NCI-H2227 (cell line): ENCODE results near the gene USP26.
A peak's percentile ranks its signal among the peaks of the same experiment; 100 is the strongest.
"Not testable (repeated sequence)": the region's sequence is repeated elsewhere in the genome, so short reads cannot be mapped to it uniquely, and the experiment has no call there.

Experiments
- DNase-seq: peaks from one replicate; lab custom pipeline; 2025; ENCODE audit not compliant: unreplicated experiment; lab: John Stamatoyannopoulos, UW

USP26 gene

DNA sequence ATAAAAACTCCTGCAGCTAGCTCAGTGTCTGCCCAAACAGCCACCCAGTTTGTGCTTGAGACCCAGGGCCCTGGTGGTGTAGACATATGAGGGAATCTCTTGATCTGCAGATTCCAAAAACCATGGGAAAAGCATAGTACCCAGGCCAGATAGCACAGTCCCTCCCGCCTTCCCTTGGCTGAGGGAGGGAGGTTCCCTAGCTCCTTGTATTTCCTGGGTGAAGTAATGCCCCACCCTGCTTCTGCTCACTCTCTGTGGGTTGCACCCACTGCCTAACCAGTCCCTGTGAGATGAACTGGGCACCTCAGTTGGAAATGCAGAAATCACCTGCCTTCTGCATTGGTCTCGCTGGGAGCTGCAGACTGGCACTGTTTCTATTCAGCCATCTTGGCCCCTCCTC lies 54.6 kb downstream of the USP26 start:
- no peak for DNase-seq

DNA sequence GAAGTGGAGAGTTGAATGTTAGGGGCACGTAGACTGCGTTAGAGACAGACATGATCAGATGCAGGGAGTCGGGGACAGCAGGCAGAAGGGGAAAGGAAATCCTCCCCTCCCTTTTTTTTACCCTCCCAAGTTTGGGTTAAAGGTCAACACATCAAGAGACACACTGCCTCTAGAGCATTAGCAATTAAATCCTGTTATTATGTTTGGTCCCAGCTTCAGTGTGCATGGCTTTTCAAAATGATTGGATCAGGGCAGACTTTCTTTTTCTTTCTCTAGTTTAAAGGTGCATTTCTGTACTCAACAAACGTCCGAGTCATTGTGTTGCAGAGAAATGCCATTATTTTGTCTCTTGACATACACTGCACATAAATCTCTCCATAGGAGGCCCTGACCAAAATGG lies 63.9 kb downstream of the USP26 start:
- DNase-seq = no peak

DNA sequence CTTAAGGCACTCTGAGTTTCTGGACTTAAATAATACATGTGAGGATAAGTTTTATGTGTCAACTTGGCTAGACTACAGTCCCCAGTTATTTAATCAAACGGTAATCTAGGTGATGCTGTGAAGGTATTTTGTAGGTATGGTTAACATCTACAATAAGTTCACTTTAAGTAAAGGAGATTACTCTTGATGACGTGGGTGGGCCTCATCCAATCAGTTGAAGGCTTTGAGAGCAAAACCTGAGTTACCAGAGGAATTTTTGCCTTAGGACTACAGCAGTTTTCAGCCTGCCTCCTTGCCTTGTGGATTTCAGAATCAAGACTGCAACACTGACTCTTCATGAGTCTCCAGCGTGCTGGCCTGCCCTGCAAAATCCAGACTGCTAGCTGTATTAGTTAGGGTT lies 78.7 kb downstream of the USP26 start:
- no peak for DNase-seq

GRCh38 chrX:133007458-133007857 lies 89.5 kb downstream of the USP26 start:
- DNase-seq = no peak

- DNase-seq = no peak
Measured at GRCh38 chrX:133005616-133006015, 91.3 kb downstream of the USP26 start.

GRCh38 chrX:133005042-133005441 lies 91.9 kb downstream of the USP26 start:
- peak; percentile 3 for DNase-seq

- DNase-seq = no peak
Measured at GRCh38 chrX:132999209-132999608, 97.7 kb downstream of the USP26 start.

- DNase-seq = no peak
Measured at GRCh38 chrX:132990835-132991234, 106.1 kb downstream of the USP26 start.

DNA sequence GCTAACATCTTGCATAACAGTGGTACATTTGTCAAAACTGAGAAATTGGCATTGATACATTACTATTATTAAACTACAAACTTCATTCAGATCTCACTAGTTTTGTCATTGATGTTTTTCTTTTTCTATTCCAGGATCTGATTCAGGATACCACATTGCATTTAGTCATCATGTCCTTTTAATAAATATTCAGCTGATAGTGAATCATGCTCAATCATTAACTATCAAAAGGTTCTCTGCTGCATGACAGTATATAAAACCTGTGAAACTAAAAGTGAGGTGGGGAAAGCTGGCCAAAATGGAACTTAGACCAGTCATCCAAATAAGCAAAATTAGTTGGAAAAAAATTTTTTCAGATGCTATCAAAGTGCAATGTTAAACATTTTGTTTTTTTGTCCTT lies 110.4 kb downstream of the USP26 start:
- no peak for DNase-seq

DNA sequence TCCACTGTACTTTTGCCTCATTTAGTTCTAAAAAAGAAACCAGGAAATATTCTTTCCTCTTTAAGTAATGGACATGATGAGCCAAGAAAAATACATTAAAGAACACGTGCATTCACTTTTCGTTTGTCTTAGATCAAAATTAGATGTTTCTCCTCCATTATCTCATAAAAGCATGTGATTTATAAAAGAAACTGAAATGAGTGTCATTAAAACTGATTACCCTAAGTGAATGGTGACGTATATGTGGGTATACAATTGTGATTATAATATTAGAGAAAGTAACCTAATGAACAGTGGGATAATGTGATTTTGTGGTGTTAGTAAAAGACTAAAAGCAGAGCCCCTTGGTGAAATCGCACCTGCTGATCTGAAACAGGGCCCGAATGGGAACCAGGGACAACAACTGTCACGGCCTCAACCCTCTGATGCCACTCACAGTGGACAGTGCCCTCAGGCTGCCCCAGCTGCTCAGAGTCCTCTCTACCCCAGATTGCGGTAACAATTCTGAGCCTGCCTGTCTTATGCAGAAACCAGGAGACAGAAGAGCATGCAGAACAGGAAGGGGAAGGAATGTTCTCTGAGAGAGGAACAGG lies 112.8 kb downstream of the USP26 start:
- DNase-seq = no peak

DNA sequence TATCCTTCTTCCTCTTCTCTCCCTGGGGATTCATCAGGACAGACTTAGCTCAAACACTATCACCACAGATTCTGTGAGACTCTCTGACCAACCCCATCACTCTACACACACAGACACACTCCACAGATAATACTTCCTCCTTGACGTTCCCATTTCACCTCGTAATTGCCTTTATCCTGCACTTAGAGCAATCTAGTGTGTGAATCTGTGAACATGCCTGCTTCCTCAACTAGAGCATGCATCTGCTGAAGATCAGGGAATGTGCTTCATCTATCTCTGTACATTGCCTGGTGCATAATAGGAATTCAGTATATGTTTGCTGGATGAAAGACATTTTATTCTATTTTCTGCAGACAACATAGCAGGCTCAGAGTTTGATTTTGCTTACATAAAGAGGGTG lies 113.4 kb downstream of the USP26 start:
- DNase-seq = no peak

DNA sequence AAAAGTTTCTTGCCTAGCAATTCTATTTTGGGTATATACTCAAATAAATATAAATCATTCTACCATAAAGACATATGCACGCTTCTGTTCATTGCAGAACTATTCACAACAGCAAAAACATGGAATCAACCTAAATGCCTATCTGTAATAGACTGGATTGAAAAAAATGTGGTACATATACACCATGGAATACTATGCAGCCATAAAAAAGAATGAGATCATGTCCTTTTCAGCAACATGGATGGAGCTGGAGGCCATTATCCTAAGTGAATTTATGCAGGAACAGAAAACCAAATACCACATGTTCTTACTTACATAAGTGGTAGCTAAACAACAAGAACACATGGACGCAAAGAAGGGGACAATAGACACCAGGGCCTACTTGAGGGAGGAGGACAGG lies 116.9 kb downstream of the USP26 start:
- not testable (repeated sequence) for DNase-seq
